Activated T-helper 1 cell treated with anti-CD3 and anti-CD28 coated beads, Interleukin-12 subunit alpha, Interleukin-12 subunit beta, Interleukin-2, Interleukin-4 antibody, amounts not matched to agents 30 ng/mL and 10 ng/mL and 1 ng/mL, durations not matched to agents 14 hours and 24 hours and 36 hours (primary cell): ENCODE measurements around the gene SFTPD. TPM values are rescaled to one million over a fixed set of nuclear protein-coding genes. Genes with fewer than 3 reads are reported as not detected.
A peak's percentile ranks its signal among the peaks of the same experiment; 100 is the strongest.
"Not testable (repeated sequence)": the region's sequence is repeated elsewhere in the genome, so short reads cannot be mapped to it uniquely, and the experiment has no call there.

Experiments used
- DNase-seq: peaks from one replicate; pipeline ENCODE4 v3.0.0; 2021; ENCODE audit warnings: low spot score
- H3K27ac Mint-ChIP-seq: one replicate; pipeline ENCODE4 v1.8.0; 2021; ENCODE audit warnings: mild to moderate bottlenecking, mixed read lengths
- H3K27me3 Mint-ChIP-seq: one replicate; pipeline ENCODE4 v1.8.0; 2022; ENCODE audit warnings: mild to moderate bottlenecking, moderate library complexity, mixed read lengths; ENCODE audit not compliant: insufficient read depth
- H3K36me3 Mint-ChIP-seq: one replicate; pipeline ENCODE4 v1.8.0; 2021; ENCODE audit warnings: low read depth, mixed read lengths
- H3K4me1 Mint-ChIP-seq: one replicate; pipeline ENCODE4 v1.8.0; 2021; ENCODE audit warnings: low read depth, mixed read lengths
- H3K4me3 Mint-ChIP-seq: one replicate; pipeline ENCODE4 v1.8.0; 2021; ENCODE audit warnings: mild to moderate bottlenecking, moderate library complexity, mixed read lengths
- H3K9me3 Mint-ChIP-seq: one replicate; pipeline ENCODE4 v1.8.0; 2021; ENCODE audit warnings: mixed read lengths
- intact Hi-C: fragments of 100-400 bp; cut with micrococcal nuclease; formaldehyde crosslinking; loops from one replicate; pipeline ENCODE4 v1.15.1; 2024
- total RNA-seq: library from RNA; stranded (reverse); gene quantifications from 2 replicates; pipeline ENCODE4 v1.2.3, GENCODE V29; 2022

SFTPD gene
- total RNA-seq, 1 donor from 2014 or later = not detected

DNA sequence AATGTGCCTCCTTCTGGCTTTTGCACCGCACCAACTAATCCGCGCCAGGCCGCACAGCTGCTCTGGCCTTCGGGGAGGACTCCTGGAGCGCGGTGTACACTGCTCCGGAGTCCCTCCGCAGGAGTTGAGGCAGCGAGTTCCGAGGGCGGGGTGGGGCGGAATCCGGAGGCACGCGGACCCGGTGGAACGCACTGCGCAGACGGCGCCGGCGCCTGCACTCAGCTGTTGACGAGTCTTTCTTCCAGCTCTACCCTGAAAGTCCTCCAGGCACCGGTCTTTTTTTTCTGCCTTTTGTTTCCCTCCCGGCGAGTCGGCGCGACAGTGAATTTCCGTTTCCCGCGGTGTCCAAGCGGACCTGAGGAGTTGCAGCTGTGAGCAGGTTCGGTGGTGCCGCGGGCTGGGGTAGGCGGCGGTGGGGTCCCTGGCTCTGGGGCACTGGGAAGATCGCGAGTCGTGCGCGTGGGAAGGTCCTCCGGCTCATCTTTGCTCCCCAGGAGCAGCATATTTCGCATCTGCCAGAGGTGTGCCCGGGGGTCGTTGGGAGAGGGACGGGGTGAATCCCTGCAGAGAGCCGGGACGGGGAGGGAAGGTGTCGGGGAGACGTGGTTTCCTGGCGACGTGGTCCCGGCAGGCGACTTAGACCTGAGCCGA, 44.1 kb downstream of the SFTPD start:
- intact Hi-C loops = no loop called here
- peaks cover 40% of the 10 kb centered on the region for H3K27me3 Mint-ChIP-seq
- peaks cover 6% of the 10 kb centered on the region for H3K36me3 Mint-ChIP-seq
- peak; percentile 34 for DNase-seq
- peaks cover 13% of the 10 kb centered on the region for H3K4me1 Mint-ChIP-seq
- H3K4me3 Mint-ChIP-seq = peak overlapping the region; percentile 94
- no peaks in the 10 kb centered on the region for H3K9me3 Mint-ChIP-seq
- peak overlapping the region; percentile 49 for H3K27ac Mint-ChIP-seq

- H3K4me3 Mint-ChIP-seq, intact Hi-C loops, H3K36me3 Mint-ChIP-seq, H3K27ac Mint-ChIP-seq, H3K9me3 Mint-ChIP-seq, DNase-seq: not testable (repeated sequence)
- Mint-ChIP-seq H3K27me3 (peaks cover 52% of the 10 kb centered on the region), H3K4me1 (peaks cover 13% of the 10 kb centered on the region)
Measured at GRCh38 chr10:79901571-79901970, 47.3 kb downstream of the SFTPD start.

DNA sequence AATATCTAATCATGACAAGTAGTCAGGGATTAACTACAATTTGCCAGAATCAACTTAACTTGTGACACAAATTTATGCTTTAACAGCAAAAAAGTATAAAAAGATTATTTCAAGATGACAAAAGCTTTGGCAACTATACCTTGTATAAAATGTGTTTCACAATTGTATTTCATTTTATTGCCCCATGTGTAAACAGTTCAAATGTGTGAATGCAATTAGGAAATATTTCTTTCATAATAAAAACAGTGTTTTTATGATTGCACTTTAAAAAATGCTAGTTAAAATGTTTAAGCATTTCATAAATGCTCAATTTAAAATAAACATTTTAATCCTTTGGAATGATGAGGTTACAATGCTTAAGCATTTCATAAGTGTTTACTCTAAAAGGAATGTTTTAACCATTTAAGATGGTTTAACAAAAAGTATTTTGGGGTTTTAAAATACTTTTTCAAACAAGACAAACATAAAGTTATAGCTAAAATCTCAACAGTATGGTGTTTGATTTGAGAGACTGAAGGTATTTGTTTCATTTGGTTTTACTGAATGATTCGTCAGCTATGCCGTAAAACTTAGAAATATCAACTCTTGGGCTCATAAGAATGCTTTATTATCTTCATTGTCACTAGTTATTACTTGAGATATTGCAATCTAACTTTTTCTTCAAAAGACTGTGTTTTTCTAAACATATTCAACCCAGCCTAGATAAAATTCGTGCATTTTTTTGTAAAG, 50.1 kb downstream of the SFTPD start:
- no peaks in the 10 kb centered on the region for H3K9me3 Mint-ChIP-seq
- no peaks in the 10 kb centered on the region for H3K36me3 Mint-ChIP-seq
- no peak overlapping the region for H3K4me3 Mint-ChIP-seq
- no peak for DNase-seq
- peaks cover 42% of the 10 kb centered on the region for H3K27me3 Mint-ChIP-seq
- intact Hi-C loops = no loop called here
- H3K4me1 Mint-ChIP-seq = no peaks in the 10 kb centered on the region
- no peak overlapping the region for H3K27ac Mint-ChIP-seq

GRCh38 chr10:79892896-79893295, 56.0 kb downstream of the SFTPD start:
- H3K27ac Mint-ChIP-seq, H3K4me1 Mint-ChIP-seq, DNase-seq, H3K9me3 Mint-ChIP-seq, H3K36me3 Mint-ChIP-seq, intact Hi-C loops, H3K4me3 Mint-ChIP-seq: not testable (repeated sequence)
- peaks cover 37% of the 10 kb centered on the region for H3K27me3 Mint-ChIP-seq

DNA sequence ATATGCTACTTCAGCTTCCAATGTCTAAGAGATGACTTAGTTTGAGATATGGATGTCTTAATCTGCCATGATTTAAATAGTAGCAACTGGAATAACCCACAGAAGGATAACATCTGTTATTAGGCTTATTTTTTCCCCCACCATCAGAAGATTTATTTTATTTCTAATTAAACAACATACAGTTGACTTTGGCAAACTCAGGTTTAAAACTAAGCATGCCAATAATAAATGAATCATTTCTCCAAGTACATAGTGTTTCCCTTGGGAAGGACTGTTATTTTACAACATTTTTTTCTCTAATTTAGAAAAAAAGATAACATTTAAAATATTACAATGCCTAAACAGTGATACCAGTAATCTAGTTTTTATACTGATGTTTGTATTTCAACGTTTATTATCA, 58.4 kb downstream of the SFTPD start:
- no peak for DNase-seq
- Mint-ChIP-seq H3K9me3 (no peaks in the 10 kb centered on the region), H3K27me3 (peaks cover 34% of the 10 kb centered on the region), H3K36me3 (no peaks in the 10 kb centered on the region), H3K4me3 (no peak overlapping the region), H3K4me1 (peaks cover 5% of the 10 kb centered on the region), H3K27ac (no peak overlapping the region)
- intact Hi-C loops = no loop called here

GRCh38 chr10:79888984-79889383, 59.9 kb downstream of the SFTPD start:
- peaks cover 36% of the 10 kb centered on the region for H3K27me3 Mint-ChIP-seq
- H3K4me3 Mint-ChIP-seq, H3K9me3 Mint-ChIP-seq, intact Hi-C loops, H3K36me3 Mint-ChIP-seq, DNase-seq, H3K27ac Mint-ChIP-seq, H3K4me1 Mint-ChIP-seq: not testable (repeated sequence)

Other genes starting within 250 kb of the SFTPD start
- 0.54 and 1.5 TPM in 2 replicates for gene NUTM2B, start 245.9 kb downstream of the SFTPD start, total RNA-seq
- 0.29 TPM in 1 of 2 replicates, not detected in the other for gene NUTM2E, start 122.4 kb downstream of the SFTPD start, total RNA-seq
- gene TMEM254, start 129.6 kb upstream of the SFTPD start, total RNA-seq = 10.8 and 12.4 TPM in 2 replicates
- not detected in 2 replicates for gene PLAC9, start 183.6 kb upstream of the SFTPD start, total RNA-seq